AG04449 (cell line): ENCODE data around the gene HOMER2.

Source experiments
- CTCF ChIA-PET: fragments of 350-600 bp; formaldehyde crosslinking; extraction: SDS; loops from one replicate; lab custom pipeline; 2021; ENCODE audit warnings: antibody characterized with exemption; lab: Yijun Ruan, JAX
- POLR2A ChIA-PET: fragments of 400-600, 350-600 bp; formaldehyde crosslinking; extraction: SDS; loops from one replicate; lab custom pipeline; 2020; ENCODE audit warnings: antibody characterized with exemption, inconsistent platforms; lab: Yijun Ruan, JAX
- DNase-seq: peaks from one replicate; pipeline ENCODE4 v3.0.0-alpha.2; 2010; ENCODE audit warnings: low read depth, low spot score
- H3K4me3 ChIP-seq: 2 replicates; pipeline ENCODE4 v1.5.1; 2011; ENCODE audit warnings: low read depth, mild to moderate bottlenecking, control low read depth, low read length
- TF ChIP-seq, protein P1 (sequence below): IDR thresholded peaks from one replicate; pipeline ENCODE4 v1.5.1; 2011; ENCODE audit warnings: mild to moderate bottlenecking, moderate library complexity, low read length, control low read depth, inconsistent platforms; ENCODE audit not compliant: insufficient read depth; ENCODE audit errors: missing control alignments

The HOMER2 gene

DNA sequence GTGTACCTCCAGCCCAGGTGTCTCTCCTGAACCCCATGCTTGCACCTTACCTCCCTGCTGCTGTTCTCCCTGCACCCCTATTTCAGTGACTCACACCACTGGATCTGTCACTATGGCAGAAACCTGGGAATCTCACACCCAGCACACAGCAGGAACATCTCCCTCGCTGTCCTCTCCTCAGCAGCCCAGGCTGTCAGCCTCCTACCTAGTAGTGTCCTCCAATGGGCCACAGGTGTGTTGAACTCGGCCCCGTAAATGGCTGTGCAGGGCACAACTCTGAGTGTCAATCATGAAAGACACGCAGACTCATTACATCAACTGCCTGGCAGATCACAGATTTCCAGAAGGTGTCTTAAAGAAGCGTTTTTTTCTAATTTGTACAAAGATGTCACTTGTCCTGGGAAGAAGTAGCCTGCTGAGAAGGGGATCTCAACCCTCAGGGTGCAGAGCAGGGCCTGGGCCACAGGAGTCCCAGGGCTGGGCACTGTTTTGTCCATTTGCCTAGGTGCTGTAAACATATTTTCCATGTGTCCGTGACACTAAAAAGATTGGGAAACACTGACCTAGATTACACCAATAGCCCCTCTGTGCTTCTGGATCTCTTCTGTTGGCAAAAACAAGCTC, 33.8 kb downstream of the HOMER2 start:
- DNase-seq: no peak
- CTCF ChIA-PET: no interaction called here
- TF ChIP-seq, protein P1, sequence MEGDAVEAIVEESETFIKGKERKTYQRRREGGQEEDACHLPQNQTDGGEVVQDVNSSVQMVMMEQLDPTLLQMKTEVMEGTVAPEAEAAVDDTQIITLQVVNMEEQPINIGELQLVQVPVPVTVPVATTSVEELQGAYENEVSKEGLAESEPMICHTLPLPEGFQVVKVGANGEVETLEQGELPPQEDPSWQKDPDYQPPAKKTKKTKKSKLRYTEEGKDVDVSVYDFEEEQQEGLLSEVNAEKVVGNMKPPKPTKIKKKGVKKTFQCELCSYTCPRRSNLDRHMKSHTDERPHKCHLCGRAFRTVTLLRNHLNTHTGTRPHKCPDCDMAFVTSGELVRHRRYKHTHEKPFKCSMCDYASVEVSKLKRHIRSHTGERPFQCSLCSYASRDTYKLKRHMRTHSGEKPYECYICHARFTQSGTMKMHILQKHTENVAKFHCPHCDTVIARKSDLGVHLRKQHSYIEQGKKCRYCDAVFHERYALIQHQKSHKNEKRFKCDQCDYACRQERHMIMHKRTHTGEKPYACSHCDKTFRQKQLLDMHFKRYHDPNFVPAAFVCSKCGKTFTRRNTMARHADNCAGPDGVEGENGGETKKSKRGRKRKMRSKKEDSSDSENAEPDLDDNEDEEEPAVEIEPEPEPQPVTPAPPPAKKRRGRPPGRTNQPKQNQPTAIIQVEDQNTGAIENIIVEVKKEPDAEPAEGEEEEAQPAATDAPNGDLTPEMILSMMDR: no peak
- POLR2A ChIA-PET: no interaction called here
- H3K4me3 ChIP-seq: no peak overlapping the region

DNA sequence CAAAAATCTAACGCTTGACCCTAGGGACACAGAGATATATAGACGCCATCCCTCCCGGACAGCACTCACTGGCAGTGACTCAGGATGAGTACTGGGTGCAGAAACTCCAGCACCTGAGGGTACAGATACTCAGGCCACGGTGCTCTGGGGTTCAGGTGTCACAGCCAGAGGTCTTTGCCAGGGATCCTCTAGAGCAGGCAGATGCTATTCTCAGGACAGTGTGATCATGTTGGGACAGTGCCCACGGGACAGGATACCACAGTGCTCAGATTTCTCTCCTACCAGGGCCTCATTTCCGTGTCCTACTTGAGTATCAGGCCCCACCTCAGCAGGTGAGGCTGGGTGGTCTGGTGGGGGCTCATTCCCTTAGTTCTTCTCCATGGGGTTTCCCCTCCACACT, 34.4 kb downstream of the HOMER2 start:
- TF ChIP-seq, protein P1: no peak
- no peak for DNase-seq
- ChIA-PET CTCF (no interaction called here), POLR2A (no interaction called here)
- no peak overlapping the region for H3K4me3 ChIP-seq

DNA sequence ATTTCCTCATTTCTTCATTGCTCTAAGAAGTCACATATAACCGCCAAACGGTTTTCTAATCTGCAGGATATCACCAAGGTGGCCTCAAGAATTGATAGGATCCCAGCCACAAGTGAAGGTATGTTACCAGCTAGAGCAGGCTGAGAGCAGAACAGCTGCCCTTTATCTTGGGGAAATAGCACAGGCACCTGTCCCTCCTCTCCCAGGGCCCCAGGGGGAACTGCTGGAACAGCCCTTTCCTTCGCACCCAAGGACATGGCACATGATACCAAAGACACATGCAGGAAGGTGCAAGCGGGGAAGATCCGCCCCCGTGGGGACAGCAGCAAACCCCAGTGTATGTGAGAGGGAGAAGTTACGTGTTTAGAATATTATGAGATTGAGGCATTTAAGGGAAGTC, 35.3 kb downstream of the HOMER2 start:
- H3K4me3 ChIP-seq: no peak overlapping the region
- ChIA-PET CTCF (no interaction called here), POLR2A (no interaction called here)
- DNase-seq: no peak
- TF ChIP-seq, protein P1: no peak

DNA sequence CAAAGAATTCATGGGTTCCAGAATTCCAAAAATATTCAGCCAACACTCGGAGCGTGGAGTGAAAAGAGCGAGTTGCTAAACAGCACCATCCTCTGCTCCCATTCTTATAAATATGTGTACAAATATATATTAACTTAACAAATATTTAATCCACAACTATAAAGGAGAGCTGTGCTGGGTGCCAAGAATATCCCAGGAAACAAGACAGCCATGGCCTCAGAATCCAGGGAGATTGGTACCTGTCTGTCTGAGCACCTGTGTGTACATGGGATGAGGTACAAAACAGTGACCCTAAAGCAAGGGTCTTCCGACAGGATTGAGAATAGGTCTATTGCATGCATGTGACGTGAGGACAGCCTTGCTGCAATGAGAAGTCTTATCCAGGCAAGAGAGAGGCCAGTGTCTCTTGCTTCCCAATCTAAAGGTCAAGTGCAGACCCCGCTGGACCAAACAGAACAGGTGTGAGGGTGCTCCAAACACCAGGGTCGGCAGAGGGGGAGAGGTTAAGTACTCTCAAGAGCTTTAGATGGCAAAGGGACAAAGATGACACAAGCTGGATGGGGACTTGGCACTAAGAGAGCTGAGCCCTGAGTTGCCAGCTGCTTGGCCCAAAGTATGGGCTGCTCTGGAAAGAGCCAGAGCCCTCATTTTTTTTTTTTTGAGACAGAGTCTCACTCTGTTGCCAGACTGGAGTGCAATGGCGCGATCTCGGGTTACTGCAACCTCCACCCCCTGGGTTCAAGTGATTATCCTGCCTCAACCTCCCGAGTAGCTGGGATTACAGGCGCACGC, 36.2 kb downstream of the HOMER2 start:
- ChIA-PET CTCF (no interaction called here), POLR2A (no interaction called here)
- no peak for DNase-seq
- TF ChIP-seq, protein P1: no peak
- H3K4me3 ChIP-seq: no peak overlapping the region

DNA sequence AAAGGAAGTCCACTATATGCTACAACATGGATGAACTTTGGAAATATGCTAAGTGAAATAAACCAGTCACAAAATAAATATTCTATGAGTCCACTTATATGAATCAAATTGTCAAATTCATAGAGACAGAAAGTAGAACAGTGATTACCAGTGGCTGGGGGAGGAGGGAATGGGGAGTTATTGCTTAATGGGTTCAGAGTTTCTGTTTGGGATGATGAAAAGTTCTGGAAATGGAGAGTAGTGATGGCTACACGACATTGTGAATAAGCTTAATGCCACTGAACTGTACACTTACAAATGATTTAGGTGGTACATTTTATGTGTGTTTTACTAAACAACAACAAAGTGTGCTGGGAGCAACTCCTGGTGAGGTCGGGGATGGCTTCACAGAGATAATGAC, 38.1 kb downstream of the HOMER2 start:
- ChIA-PET CTCF (no interaction called here), POLR2A (no interaction called here)
- DNase-seq: no peak
- TF ChIP-seq, protein P1: no peak
- H3K4me3 ChIP-seq: no peak overlapping the region

DNA sequence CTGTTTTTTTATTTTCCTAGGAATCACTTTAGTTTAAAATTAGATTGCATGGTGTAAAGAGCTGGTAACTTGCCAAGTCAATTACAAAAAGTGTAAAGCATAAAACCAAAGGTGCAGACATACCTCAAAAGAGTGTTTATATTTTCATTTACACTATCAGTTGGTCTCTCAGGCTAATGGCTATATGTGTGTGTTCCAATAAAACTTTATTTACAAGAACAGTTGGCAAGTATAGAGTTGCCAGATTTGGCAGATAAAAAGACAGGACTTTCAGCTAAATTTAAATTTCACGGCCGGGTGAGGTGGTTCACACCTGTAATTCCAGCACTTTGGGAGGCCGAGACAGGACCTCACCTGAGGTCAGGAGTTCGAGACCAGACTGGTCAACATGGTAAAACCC, 41.1 kb downstream of the HOMER2 start:
- DNase-seq: no peak
- no peak overlapping the region for H3K4me3 ChIP-seq
- POLR2A ChIA-PET: no interaction called here
- TF ChIP-seq, protein P1: no peak
- CTCF ChIA-PET: no interaction called here
